Lung (tissue), 12 donors: ENCODE results near the gene LRRK1. TPM values are rescaled to one million over a fixed set of nuclear protein-coding genes. Genes with fewer than 3 reads are reported as not detected.

Experiments
- ATAC-seq: fragments of 200-7000 bp; cut with Tn5 transposase; one replicate; pipeline ENCODE4 v1.9.1; 2020; ENCODE audit warnings: moderate number of reproducible peaks; ENCODE audit not compliant: insufficient read depth, low FRiP score
- DNase-seq, 3 donors: peaks; one replicate each; pipeline ENCODE4 v3.0.0-alpha.2; 2013 to 2017
- H3K27ac ChIP-seq, 2 donors: one replicate each; pipeline ENCODE4 v1.5.1; 2013; ENCODE audit warnings: mild to moderate bottlenecking in 2 of 2, moderate library complexity in 2 of 2, control low read depth in 1 of 2, inconsistent platforms in 1 of 2, low read depth in 1 of 2, low read length in 1 of 2
- H3K27me3 ChIP-seq, 3 donors: one replicate each; pipeline ENCODE4 v1.5.1; 2013; ENCODE audit warnings: low read length in 2 of 3; ENCODE audit not compliant: control insufficient read depth in 3 of 3, insufficient read depth in 3 of 3
- H3K36me3 ChIP-seq, 4 donors: one replicate each; pipeline ENCODE4 v1.5.1; 2013; ENCODE audit warnings: low read length in 4 of 4, mild to moderate bottlenecking in 1 of 4, moderate library complexity in 1 of 4; ENCODE audit not compliant: control insufficient read depth in 4 of 4, insufficient read depth in 4 of 4
- H3K4me1 ChIP-seq, 5 donors: one replicate each; pipeline ENCODE4 v1.5.1; 2013; ENCODE audit warnings: low read length in 5 of 5, mild to moderate bottlenecking in 2 of 5, moderate library complexity in 1 of 5; ENCODE audit not compliant: control insufficient read depth in 5 of 5, insufficient read depth in 5 of 5
- H3K4me3 ChIP-seq: one replicate; pipeline ENCODE4 v1.5.1; 2013; ENCODE audit warnings: mild to moderate bottlenecking, control low read depth, moderate library complexity
- H3K9ac ChIP-seq, 2 donors: one replicate each; pipeline ENCODE4 v1.5.1; 2013; ENCODE audit warnings: low read length in 2 of 2, control low read depth in 1 of 2; ENCODE audit not compliant: insufficient read depth in 1 of 2
- H3K9me3 ChIP-seq, 4 donors: one replicate each; pipeline ENCODE4 v1.5.1; 2013; ENCODE audit warnings: low read length in 3 of 4, mild to moderate bottlenecking in 1 of 4, moderate library complexity in 1 of 4; ENCODE audit not compliant: control insufficient read depth in 4 of 4, insufficient read depth in 3 of 4
- WGBS, 2 donors: extraction: QIAGEN DNeasy Blood & Tissue Kit; methylation state at CpG; one replicate each; pipeline ENCODE4 v1.1.7; 2013; 5-methylcytosine and 5-hydroxymethylcytosine counted together
- polyA plus RNA-seq, 2 donors: library from polyadenylated mRNA; stranded (reverse); fragments of 200-250 nt; gene quantifications; one replicate each; pipeline ENCODE4 v1.2.1, GENCODE V29; 2013
- total RNA-seq, 2 donors: library from RNA; depleted of rRNA in 1 of 2; stranded (reverse); fragments of >200 nt in 1 of 2; gene quantifications; one replicate each; pipeline ENCODE4 v1.2.1, GENCODE V29; 2014 to 2021
- TF ChIP-seq, protein P1 (sequence below): IDR thresholded peaks from 2 replicates; pipeline ENCODE4 v1.5.1; 2012; ENCODE audit warnings: mild to moderate bottlenecking; ENCODE audit errors: control extremely low read depth, extremely low read depth
- donor health status: control.
- donor health status: control.
- donor health status: Bipolar disorder and iron deficiency.
- donor health status: healthy.
- donor health status: DM: yes; HTN: yes; CAD: no.

The LRRK1 gene
- total and polyA plus RNA-seq, 4 donors = 5.7 to 22.9 (median 9.7) TPM

DNA sequence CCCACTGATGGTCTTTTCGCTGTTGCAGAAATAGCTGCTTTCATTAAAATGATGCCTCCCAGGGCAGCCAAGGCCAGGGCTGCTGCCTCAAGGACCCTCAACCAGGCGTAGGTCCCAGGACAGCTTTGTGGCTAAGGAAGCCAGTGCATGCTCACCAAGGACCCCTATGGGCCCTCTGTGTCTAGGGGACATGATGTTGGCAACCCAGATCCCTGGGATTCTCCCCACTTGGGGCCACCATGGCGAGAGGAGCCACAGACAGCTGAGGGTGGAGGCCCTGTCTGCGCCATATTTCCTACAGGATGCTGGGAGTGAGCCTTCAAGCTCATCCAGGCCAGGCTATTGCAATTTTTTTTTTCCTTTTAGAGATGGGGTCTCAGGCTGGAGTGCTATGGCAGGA is 195.5 kb downstream of the LRRK1 start:
- no peaks in the 10 kb centered on the region for H3K27me3 ChIP-seq
- no peak overlapping the region for H3K9ac ChIP-seq
- no peaks in the 10 kb centered on the region for H3K9me3 ChIP-seq
- H3K36me3 ChIP-seq = no peaks in the 10 kb centered on the region
- peaks cover 0 to 29% (median 10%) of the 10 kb centered on the region in 5 donors for H3K4me1 ChIP-seq
- TF ChIP-seq, protein P1, sequence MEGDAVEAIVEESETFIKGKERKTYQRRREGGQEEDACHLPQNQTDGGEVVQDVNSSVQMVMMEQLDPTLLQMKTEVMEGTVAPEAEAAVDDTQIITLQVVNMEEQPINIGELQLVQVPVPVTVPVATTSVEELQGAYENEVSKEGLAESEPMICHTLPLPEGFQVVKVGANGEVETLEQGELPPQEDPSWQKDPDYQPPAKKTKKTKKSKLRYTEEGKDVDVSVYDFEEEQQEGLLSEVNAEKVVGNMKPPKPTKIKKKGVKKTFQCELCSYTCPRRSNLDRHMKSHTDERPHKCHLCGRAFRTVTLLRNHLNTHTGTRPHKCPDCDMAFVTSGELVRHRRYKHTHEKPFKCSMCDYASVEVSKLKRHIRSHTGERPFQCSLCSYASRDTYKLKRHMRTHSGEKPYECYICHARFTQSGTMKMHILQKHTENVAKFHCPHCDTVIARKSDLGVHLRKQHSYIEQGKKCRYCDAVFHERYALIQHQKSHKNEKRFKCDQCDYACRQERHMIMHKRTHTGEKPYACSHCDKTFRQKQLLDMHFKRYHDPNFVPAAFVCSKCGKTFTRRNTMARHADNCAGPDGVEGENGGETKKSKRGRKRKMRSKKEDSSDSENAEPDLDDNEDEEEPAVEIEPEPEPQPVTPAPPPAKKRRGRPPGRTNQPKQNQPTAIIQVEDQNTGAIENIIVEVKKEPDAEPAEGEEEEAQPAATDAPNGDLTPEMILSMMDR = no peak
- H3K4me3 ChIP-seq = no peak overlapping the region
- 93 to 95% methylated on average over 4 of the region's 4 CpGs for whole genome bisulfite sequencing, 2 donors
- ATAC-seq (no peak), DNase-seq (no peak)
- no peak overlapping the region for H3K27ac ChIP-seq

DNA sequence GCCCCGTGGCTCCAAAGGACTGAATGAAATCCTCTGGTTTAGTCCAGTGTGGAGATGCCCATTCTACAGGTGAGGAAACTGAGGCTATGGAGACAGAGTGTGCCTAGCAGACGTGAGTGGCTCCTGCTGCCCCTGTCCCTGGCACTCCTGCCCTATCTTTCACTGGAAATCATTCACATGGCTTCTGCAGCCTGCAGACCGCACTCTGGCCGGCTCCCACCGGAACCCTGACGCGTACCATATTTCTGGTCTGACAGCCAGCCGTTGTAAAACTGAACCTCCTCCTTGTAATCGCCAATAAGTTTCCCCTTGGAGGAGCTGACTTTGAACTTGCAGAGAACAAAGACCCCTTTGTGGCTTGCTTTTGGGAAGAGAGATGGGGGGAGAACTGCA is 196.2 kb downstream of the LRRK1 start:
- ATAC-seq = no peak
- Histone ChIP-seq H3K27me3 (no peaks in the 10 kb centered on the region), H3K4me1 (peaks cover 0 to 29% (median 10%) of the 10 kb centered on the region in 5 donors), H3K27ac (peak overlapping the region in 1 of 2 donors; percentile 8), H3K36me3 (no peaks in the 10 kb centered on the region), H3K4me3 (no peak overlapping the region), H3K9ac (no peak overlapping the region), H3K9me3 (no peaks in the 10 kb centered on the region)
- 54 to 69% methylated on average over 9 of the region's 9 CpGs for WGBS, 2 donors
- TF ChIP-seq, protein P1 = no peak
- DNase-seq = peak; percentile 69 to 84 (median 75)

GRCh38 chr15:101115786-101116680 is 196.9 kb downstream of the LRRK1 start:
- Histone ChIP-seq H3K4me1 (peaks cover 0 to 34% (median 10%) of the 10 kb centered on the region in 5 donors), H3K27me3 (no peaks in the 10 kb centered on the region), H3K27ac (peak overlapping the region in 1 of 2 donors; percentile 28), H3K36me3 (no peaks in the 10 kb centered on the region), H3K9me3 (no peaks in the 10 kb centered on the region), H3K4me3 (no peak overlapping the region), H3K9ac (peak overlapping the region in 1 of 2 donors; percentile 20)
- TF ChIP-seq, protein P1 = no peak
- WGBS, 2 donors = 28 to 45% methylated on average over 17 of the region's 17 CpGs
- ATAC-seq (peak; percentile 71), DNase-seq (peak; percentile 78 to 88 (median 83))
